Lower leg skin (tissue), 4 donors: Measurements from ENCODE around the gene STAC. TPM values are rescaled to one million over a fixed set of nuclear protein-coding genes. Genes with fewer than 3 reads are reported as not detected.

ENCODE experiments used
- DNase-seq, 2 donors: peaks; one replicate each; pipeline ENCODE4 v3.0.0-alpha.2; 2019; ENCODE audit warnings: low spot score in 2 of 2
- H3K4me3 ChIP-seq: fragments of 200-600 bp; sonication (generic); 2 replicates; pipeline ENCODE4 v1.5.1; 2017; ENCODE audit warnings: mild to moderate bottlenecking, low read depth; ENCODE audit not compliant: poor library complexity, severe bottlenecking
- POLR2A ChIP-seq, 2 donors: fragments of 450-650 bp; IDR thresholded peaks; one replicate each; pipeline ENCODE4 v1.6.1; 2016 to 2017; ENCODE audit warnings: antibody characterized with exemption in 2 of 2, mild to moderate bottlenecking in 1 of 2, moderate library complexity in 1 of 2
- WGBS, 2 donors: methylation state at CpG; one replicate each; pipeline ENCODE4 v1.1.5; 2018; 5-methylcytosine and 5-hydroxymethylcytosine counted together
- intact Hi-C: fragments of 100-400 bp; cut with DNase I; formaldehyde crosslinking; loops from one replicate; pipeline ENCODE4 v1.15.0; 2023; ENCODE audit warnings: low total_unique reads
- total RNA-seq, 4 donors: library from RNA; depleted of rRNA; stranded (reverse); fragments of >200 nt; gene quantifications; one replicate each; pipeline ENCODE4 v1.1.0, GENCODE V29; 2016
- TF ChIP-seq, protein P1 (sequence below), 3 donors: fragments of 450-650 bp; IDR thresholded peaks; one replicate each; pipeline ENCODE4 v1.5.1; 2016; ENCODE audit warnings: antibody characterized with exemption in 3 of 3, mild to moderate bottlenecking in 3 of 3, moderate library complexity in 2 of 3

The STAC gene
- total RNA-seq, 4 donors from 2014 or later: 0.38 to 5.9 (median 1.1) TPM

DNA sequence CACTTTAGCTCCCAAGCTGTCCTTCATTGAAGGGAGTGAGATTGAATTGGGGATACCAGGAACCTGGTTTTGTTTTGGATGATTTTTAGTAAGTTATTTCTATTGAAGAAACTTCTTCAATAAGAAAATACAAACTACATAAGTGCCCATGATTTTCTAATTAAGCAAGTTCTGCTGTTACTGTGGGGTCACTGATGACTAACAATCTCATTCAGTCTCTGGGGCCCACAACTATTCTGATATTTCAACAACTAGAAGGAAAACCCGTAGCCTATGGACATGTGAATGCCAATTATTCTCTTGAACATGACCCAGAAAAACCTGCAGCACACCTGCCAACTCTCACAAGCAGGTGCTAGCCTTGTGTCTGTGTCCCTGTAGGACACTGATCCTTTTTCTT, 199.4 kb downstream of the STAC start:
- TF ChIP-seq POLR2A (IDR thresholded peaks at IDR 0.05): no peak
- TF ChIP-seq, protein P1, sequence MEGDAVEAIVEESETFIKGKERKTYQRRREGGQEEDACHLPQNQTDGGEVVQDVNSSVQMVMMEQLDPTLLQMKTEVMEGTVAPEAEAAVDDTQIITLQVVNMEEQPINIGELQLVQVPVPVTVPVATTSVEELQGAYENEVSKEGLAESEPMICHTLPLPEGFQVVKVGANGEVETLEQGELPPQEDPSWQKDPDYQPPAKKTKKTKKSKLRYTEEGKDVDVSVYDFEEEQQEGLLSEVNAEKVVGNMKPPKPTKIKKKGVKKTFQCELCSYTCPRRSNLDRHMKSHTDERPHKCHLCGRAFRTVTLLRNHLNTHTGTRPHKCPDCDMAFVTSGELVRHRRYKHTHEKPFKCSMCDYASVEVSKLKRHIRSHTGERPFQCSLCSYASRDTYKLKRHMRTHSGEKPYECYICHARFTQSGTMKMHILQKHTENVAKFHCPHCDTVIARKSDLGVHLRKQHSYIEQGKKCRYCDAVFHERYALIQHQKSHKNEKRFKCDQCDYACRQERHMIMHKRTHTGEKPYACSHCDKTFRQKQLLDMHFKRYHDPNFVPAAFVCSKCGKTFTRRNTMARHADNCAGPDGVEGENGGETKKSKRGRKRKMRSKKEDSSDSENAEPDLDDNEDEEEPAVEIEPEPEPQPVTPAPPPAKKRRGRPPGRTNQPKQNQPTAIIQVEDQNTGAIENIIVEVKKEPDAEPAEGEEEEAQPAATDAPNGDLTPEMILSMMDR (IDR thresholded peaks at IDR 0.05): no peak
- WGBS, 2 donors: 33 to 46% methylated on average over 1 of the region's 1 CpG
- intact Hi-C loops: no loop called here
- no peak for DNase-seq
- H3K4me3 ChIP-seq: no peak overlapping the region

DNA sequence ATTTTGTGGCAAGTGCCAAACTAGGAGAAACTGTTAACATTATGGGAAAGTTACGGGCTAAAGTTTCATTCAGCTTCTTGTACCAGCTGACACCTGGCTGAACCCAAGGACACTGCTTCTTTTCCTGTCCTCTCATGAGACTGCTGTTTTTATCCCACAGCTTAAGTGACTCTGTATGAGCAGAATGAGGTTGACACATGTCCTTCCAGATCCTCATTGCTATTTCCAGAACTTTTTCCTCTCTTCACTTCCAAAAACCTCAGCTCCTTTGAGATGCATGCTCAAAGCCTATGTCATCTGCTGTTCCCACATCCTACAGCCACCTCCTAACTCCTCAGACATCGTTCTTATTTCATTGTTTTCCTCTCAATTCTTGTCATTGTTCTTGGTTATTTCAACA, 200.4 kb downstream of the STAC start:
- H3K4me3 ChIP-seq: no peak overlapping the region
- no peak for DNase-seq
- TF ChIP-seq POLR2A (IDR thresholded peaks at IDR 0.05): no peak
- TF ChIP-seq, protein P1 (IDR thresholded peaks at IDR 0.05): no peak
- 53 to 59% methylated on average over 2 of the region's 2 CpGs for WGBS, 2 donors
- intact Hi-C loops: no loop called here

DNA sequence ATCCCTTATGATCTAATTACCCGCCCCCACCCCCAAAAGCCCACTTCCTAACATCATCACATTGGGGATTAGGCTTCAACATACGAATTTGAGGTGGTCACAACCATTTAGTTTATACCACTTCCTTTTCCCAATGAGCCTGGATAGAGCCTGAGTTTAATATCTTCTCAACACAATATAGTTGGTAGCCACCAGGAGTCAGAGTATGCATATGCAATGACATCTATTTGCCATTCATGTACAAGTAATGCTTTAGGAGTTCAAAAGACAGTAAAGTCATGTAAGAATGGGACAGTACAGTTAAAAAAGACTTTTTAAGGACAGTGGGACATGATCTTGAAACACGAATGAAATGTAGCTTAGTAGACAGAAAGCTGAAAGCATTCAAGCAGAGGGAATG, 211.7 kb downstream of the STAC start:
- intact Hi-C loops: no loop called here
- TF ChIP-seq, protein P1 (IDR thresholded peaks at IDR 0.05): no peak
- no peak for TF ChIP-seq POLR2A (IDR thresholded peaks at IDR 0.05)
- no peak overlapping the region for H3K4me3 ChIP-seq
- WGBS, 2 donors: 51 to 64% methylated on average over 3 of the region's 3 CpGs
- no peak for DNase-seq

DNA sequence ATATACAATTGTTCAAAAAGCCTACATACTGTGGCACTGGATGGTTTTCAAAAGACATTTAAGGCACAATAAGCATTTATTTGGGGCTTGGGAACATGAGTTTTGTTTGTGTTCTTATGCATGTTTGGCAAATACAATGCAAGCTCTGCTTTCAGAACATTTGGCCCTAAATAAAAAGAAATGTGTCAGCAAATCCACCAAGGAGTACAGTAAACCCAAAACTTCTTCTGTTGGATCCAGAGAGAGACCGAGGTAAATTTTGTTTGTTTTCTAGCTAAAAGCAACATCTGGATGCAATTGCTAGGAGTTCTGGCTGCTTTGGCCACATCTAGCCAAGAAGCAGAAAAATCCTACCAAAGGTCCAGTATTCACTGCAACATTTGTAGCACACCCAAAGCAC, 215.2 kb downstream of the STAC start:
- WGBS, 2 donors: 52 to 61% methylated on average over 1 of the region's 1 CpG
- intact Hi-C loops: no loop called here
- DNase-seq: no peak
- TF ChIP-seq, protein P1 (IDR thresholded peaks at IDR 0.05): no peak
- no peak for TF ChIP-seq POLR2A (IDR thresholded peaks at IDR 0.05)
- no peak overlapping the region for H3K4me3 ChIP-seq

DNA sequence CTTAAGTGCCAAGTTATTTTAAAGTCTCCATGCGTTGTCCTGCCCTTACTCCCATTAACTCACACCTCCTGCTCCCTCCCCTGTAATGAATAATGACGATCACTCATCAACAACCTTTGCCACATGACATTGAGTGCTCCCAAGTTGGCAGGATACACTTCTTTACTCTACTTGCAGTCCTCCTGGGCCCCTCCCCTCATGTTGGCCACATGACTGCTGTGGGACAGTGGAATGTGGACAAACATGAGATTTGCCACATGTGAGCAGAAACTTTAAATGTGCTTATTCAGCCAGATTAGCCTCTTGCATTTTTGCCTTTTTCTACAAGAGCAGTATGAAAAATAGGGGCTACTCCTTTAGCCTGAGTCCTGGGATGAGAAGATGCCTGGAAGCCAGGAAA, 216.1 kb downstream of the STAC start:
- TF ChIP-seq POLR2A (IDR thresholded peaks at IDR 0.05): no peak
- TF ChIP-seq, protein P1 (IDR thresholded peaks at IDR 0.05): no peak
- WGBS, 2 donors: 59 to 67% methylated on average over 2 of the region's 2 CpGs
- DNase-seq: no peak
- intact Hi-C loops: no loop called here
- no peak overlapping the region for H3K4me3 ChIP-seq

DNA sequence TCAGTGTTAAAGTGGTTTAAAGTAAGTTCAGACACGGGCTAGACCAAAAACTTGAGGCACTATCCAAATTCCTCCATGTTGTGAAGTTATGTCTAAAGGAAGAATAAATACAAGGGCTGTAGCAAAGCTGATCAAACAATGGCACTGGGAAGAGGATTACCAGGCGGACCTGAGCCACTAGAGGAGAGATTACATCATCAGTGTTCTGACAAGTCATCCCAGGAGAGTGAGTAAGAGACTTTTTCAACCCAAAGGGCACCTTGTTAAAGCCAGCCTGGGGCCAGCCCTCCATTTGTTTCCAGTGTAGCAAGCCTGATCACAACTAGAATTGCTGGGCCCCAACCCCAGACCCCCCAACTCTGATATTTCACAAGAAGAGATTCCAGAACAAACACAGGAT, 217.1 kb downstream of the STAC start:
- DNase-seq: no peak
- intact Hi-C loops: no loop called here
- no peak overlapping the region for H3K4me3 ChIP-seq
- TF ChIP-seq, protein P1 (IDR thresholded peaks at IDR 0.05): no peak
- no peak for TF ChIP-seq POLR2A (IDR thresholded peaks at IDR 0.05)
- 71% methylated on average over 2 of the region's 2 CpGs for WGBS, 2 donors
